OCI-LY7 (cell line): ENCODE results near the gene HECW1. TPM values are rescaled to one million over a fixed set of nuclear protein-coding genes. Genes with fewer than 3 reads are reported as not detected.

Experiments
- BruUV-seq: library from RNA; stranded (reverse); fragments of 400-500 nt; replicated peaks from 2 replicates; lab custom pipeline; 2021; lab: Mats Ljungman, UMichigan
- CTCF ChIA-PET: fragments of 300-600 bp; sonication (Branson Sonifier 250); formaldehyde crosslinking; loops from one replicate; lab custom pipeline; 2022; ENCODE audit warnings: antibody characterized with exemption; ENCODE audit not compliant: unreplicated experiment; lab: Charles Lee
- POLR2A ChIA-PET: fragments of 300-600 bp; sonication (Branson Sonifier 250); formaldehyde crosslinking; loops from one replicate; lab custom pipeline; 2022; ENCODE audit warnings: antibody characterized with exemption; lab: Charles Lee
- DNase-seq: peaks from one replicate; pipeline ENCODE4 v3.0.0-alpha.2; 2015; ENCODE audit warnings: low spot score
- H2AFZ ChIP-seq: fragments of 200-600 bp; sonication (generic), shearing (Covaris generic); 2 replicates; pipeline ENCODE4 v1.6.1; 2014; ENCODE audit warnings: mild to moderate bottlenecking, antibody characterized with exemption, low read length, moderate library complexity
- H3K27ac ChIP-seq: fragments of 200-600 bp; sonication (generic); 2 replicates; pipeline ENCODE4 v1.5.1; 2014; ENCODE audit warnings: mixed run types, low read depth, mild to moderate bottlenecking, moderate library complexity, low read length, inconsistent platforms; ENCODE audit not compliant: poor library complexity, severe bottlenecking
- H3K36me3 ChIP-seq: fragments of 200-600 bp; sonication (generic); 2 replicates; pipeline ENCODE4 v1.6.1; 2014; ENCODE audit warnings: mild to moderate bottlenecking, antibody characterized with exemption, low read length, moderate library complexity, mixed read lengths; ENCODE audit not compliant: insufficient read depth
- H3K4me1 ChIP-seq: fragments of 200-600 bp; sonication (generic); 2 replicates; pipeline ENCODE4 v1.5.1; 2014; ENCODE audit warnings: mild to moderate bottlenecking, low read length; ENCODE audit not compliant: insufficient read depth, poor library complexity, severe bottlenecking
- H3K4me2 ChIP-seq: fragments of 200-600 bp; sonication (generic); 2 replicates; pipeline ENCODE4 v1.6.1; 2014; ENCODE audit warnings: mild to moderate bottlenecking, low read length
- H3K4me3 ChIP-seq: fragments of 200-600 bp; sonication (generic); 2 replicates; pipeline ENCODE4 v1.5.1; 2014; ENCODE audit warnings: mild to moderate bottlenecking, low read depth, low read length; ENCODE audit not compliant: poor library complexity, severe bottlenecking
- H3K79me2 ChIP-seq: fragments of 200-600 bp; sonication (generic); 2 replicates; pipeline ENCODE4 v1.6.1; 2016; ENCODE audit warnings: low read depth, mild to moderate bottlenecking, low read length, moderate library complexity, mixed read lengths; ENCODE audit not compliant: insufficient read depth
- H3K9me2 ChIP-seq: fragments of 200-600 bp; sonication (generic); 2 replicates; pipeline ENCODE4 v1.6.1; 2016; ENCODE audit warnings: mild to moderate bottlenecking, low read length, mixed read lengths; ENCODE audit not compliant: insufficient read depth
- H3K9me3 ChIP-seq: fragments of 200-600 bp; sonication (generic); 2 replicates; pipeline ENCODE4 v1.6.1; 2014; ENCODE audit warnings: mild to moderate bottlenecking, mixed run types, low read length, mixed read lengths
- H4K20me1 ChIP-seq: fragments of 200-600 bp; sonication (generic); 2 replicates; pipeline ENCODE4 v1.6.1; 2014; ENCODE audit warnings: mild to moderate bottlenecking, antibody characterized with exemption, low read length, moderate library complexity, mixed read lengths; ENCODE audit not compliant: insufficient read depth
- EZH2phosphoT487 ChIP-seq: fragments of 200-600 bp; sonication (generic); IDR thresholded peaks from 2 replicates; pipeline ENCODE4 v1.6.1; 2018; ENCODE audit warnings: low read depth, borderline replicate concordance, mild to moderate bottlenecking, mixed run types, antibody characterized with exemption, low read length, moderate library complexity, mixed read lengths
- intact Hi-C: fragments of 100-400 bp; cut with micrococcal nuclease; formaldehyde crosslinking; loops from one replicate; pipeline ENCODE4 v1.10.0; 2022; ENCODE audit not compliant: unreplicated experiment
- total RNA-seq, 2 experiments: library from RNA; depleted of rRNA in 1 of 2; stranded (reverse); fragments of >200 nt in 1 of 2; shearing (Covaris generic) in 1 of 2; gene quantifications; 2 replicates each; pipeline ENCODE4 v1.2.3, GENCODE V29; 2014 to 2022
- TF ChIP-seq, protein P1 (sequence below): fragments of 200-600 bp; sonication (generic); conservative IDR thresholded peaks from 2 replicates; pipeline ENCODE4 v1.5.1; 2014; ENCODE audit warnings: mild to moderate bottlenecking, antibody characterized with exemption, low read length, moderate library complexity, mixed read lengths

HECW1 gene
- total RNA-seq, 2 experiments from 2014 or later = 2.0 TPM

DNA sequence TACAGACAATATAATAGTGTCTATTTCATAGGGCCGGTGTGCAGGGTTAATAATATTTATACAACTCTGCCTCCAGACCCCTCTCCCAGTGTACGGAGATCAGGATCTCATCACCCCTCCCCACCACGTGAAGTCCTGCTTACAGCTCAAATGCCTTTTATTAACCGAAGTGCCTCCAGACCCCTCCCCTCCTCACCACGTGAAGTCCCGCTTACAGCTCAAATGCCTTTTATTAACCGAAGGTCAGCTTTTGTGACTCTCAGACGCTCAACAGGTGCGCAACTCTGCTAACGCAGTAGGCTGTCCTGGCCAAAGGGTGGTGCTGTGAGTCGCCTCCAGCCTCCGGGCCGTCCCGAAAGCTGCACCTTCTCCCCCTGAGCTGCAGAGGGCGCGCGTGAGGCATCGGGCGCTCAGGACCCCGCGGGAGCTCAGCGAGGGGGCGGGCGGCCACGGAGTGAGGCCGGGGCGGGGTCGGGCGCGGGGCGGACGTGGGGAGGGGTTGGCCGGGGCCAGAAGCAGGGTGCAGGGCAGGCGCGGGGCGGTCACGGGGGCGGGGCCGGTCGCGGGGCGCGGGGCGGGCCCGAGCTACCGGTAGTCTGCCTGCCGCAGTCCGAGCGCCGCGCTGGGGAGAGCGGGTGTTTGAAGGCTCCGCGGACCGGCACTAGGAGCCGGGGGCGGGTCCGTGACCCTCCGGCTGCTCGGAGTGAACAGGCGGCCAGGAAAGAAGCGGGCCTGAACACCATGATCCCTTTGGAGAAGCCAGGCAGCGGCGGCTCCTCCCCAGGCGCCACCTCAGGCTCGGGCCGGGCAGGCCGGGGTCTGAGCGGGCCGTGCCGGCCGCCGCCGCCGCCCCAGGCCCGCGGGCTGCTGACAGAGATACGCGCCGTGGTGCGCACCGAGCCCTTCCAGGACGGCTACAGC lies 470.3 kb downstream of the HECW1 start, which contains the start of gene STK17A:
Gene STK17A, plus strand, starts transcription at position 606 of the 921 bp plus-strand sequence. Its CDS starts 136 bp downstream, at position 742.
- Histone ChIP-seq H3K9me2 (no peaks in the 10 kb centered on the region), H3K27ac (peak within 1 kb of the TSS; percentile 83), H3K4me1 (peaks cover 29% of the 10 kb centered on the region), H3K4me2 (peak within 1 kb of the TSS; percentile 91), H3K4me3 (peak within 1 kb of the TSS; percentile 98), H3K79me2 (peaks cover 43% of the 10 kb centered on the region), H3K36me3 (no peaks in the 10 kb centered on the region), H4K20me1 (peaks cover 7% of the 10 kb centered on the region; the same call in 1 of the 2 replicates), H2AFZ (peak within 1 kb of the TSS; percentile 13; the same call in 1 of the 2 replicates), H3K9me3 (no peaks in the 10 kb centered on the region)
- CTCF ChIA-PET = interaction anchor here (0.6 to 2.9 kb wide), 29 partner anchors 10 to 454 kb away, joined by 3 to 83 read pairs (median 5); partner anchors contain the start of gene COA1
- TF ChIP-seq, protein P1, sequence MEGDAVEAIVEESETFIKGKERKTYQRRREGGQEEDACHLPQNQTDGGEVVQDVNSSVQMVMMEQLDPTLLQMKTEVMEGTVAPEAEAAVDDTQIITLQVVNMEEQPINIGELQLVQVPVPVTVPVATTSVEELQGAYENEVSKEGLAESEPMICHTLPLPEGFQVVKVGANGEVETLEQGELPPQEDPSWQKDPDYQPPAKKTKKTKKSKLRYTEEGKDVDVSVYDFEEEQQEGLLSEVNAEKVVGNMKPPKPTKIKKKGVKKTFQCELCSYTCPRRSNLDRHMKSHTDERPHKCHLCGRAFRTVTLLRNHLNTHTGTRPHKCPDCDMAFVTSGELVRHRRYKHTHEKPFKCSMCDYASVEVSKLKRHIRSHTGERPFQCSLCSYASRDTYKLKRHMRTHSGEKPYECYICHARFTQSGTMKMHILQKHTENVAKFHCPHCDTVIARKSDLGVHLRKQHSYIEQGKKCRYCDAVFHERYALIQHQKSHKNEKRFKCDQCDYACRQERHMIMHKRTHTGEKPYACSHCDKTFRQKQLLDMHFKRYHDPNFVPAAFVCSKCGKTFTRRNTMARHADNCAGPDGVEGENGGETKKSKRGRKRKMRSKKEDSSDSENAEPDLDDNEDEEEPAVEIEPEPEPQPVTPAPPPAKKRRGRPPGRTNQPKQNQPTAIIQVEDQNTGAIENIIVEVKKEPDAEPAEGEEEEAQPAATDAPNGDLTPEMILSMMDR = peak; percentile 96
- no peak for TF ChIP-seq EZH2phosphoT487
- POLR2A ChIA-PET = interaction anchor here (0.6 to 6.3 kb wide), 30 partner anchors 8 to 717 kb away, joined by 3 to 93 read pairs (median 4); partner anchors contain the start of gene COA1
- peak; percentile 94 for DNase-seq
- intact Hi-C loops = loop anchor here (1.0 to 10.0 kb wide), 7 partner anchors 118 to 648 kb away; partner anchors contain the start of genes COA1, MRPL32 and PSMA2
- BruUV-seq = no TSS peak

GRCh38 chr7:43583424-43584194 lies 471.2 kb downstream of the HECW1 start:
- TF ChIP-seq EZH2phosphoT487 = no peak
- TF ChIP-seq, protein P1 = peak; percentile 49
- H3K27ac ChIP-seq = peak overlapping the region; percentile 83
- H4K20me1 ChIP-seq = peaks cover 7% of the 10 kb centered on the region; the same call in 1 of the 2 replicates
- no peaks in the 10 kb centered on the region for H3K9me2 ChIP-seq
- BruUV-seq = no TSS peak
- H3K4me3 ChIP-seq = peak overlapping the region; percentile 98
- H3K36me3 ChIP-seq = no peaks in the 10 kb centered on the region
- H3K9me3 ChIP-seq = no peaks in the 10 kb centered on the region
- peak overlapping the region; percentile 91 for H3K4me2 ChIP-seq
- H3K4me1 ChIP-seq = peaks cover 38% of the 10 kb centered on the region
- H3K79me2 ChIP-seq = peaks cover 52% of the 10 kb centered on the region
- peak; percentile 83 for DNase-seq
- POLR2A ChIA-PET = interaction anchor here (0.6 to 6.3 kb wide), 9 partner anchors 65 to 1215 kb away, joined by 3 to 93 read pairs (median 4); no protein-coding TSS in a partner anchor
- intact Hi-C loops = loop anchor here (1.0 to 10.0 kb wide), 6 partner anchors 66 to 649 kb away; partner anchors contain the start of genes COA1, MRPL32 and PSMA2
- no peak overlapping the region; the same call in 1 of the 2 replicates for H2AFZ ChIP-seq
- CTCF ChIA-PET = interaction anchor here (0.6 to 2.9 kb wide), 19 partner anchors 11 to 255 kb away, joined by 3 to 83 read pairs (median 6); partner anchors contain the start of gene COA1
